Activated naive CD4-positive, alpha-beta T cell treated with anti-CD3 and anti-CD28 coated beads for 36 hours (primary cell): ENCODE results near the gene TIAM2. TPM values are rescaled to one million over a fixed set of nuclear protein-coding genes. Genes with fewer than 3 reads are reported as not detected.
"Not testable (repeated sequence)": the region's sequence is repeated elsewhere in the genome, so short reads cannot be mapped to it uniquely, and the experiment has no call there.

Experiments used
- CTCF ChIA-PET: fragments of 350-600 bp; sonication (Branson Sonifier 250); formaldehyde crosslinking; loops from one replicate; lab custom pipeline; 2021; ENCODE audit warnings: antibody characterized with exemption; lab: Charles Lee
- DNase-seq: peaks from one replicate; pipeline ENCODE4 v3.0.0-alpha.2; 2020
- H3K27ac Mint-ChIP-seq: one replicate; pipeline ENCODE4 v1.8.0; 2021; ENCODE audit warnings: mild to moderate bottlenecking, mixed read lengths
- H3K27me3 Mint-ChIP-seq: one replicate; pipeline ENCODE4 v1.8.0; 2021; ENCODE audit warnings: low read depth, mixed read lengths
- H3K36me3 Mint-ChIP-seq: one replicate; pipeline ENCODE4 v1.8.0; 2021; ENCODE audit warnings: low read depth, mixed read lengths
- H3K4me1 Mint-ChIP-seq: one replicate; pipeline ENCODE4 v1.8.0; 2021; ENCODE audit warnings: low read depth, mixed read lengths
- H3K4me3 Mint-ChIP-seq: one replicate; pipeline ENCODE4 v1.8.0; 2021; ENCODE audit warnings: mild to moderate bottlenecking, moderate library complexity, mixed read lengths
- H3K9me3 Mint-ChIP-seq: one replicate; pipeline ENCODE4 v1.8.0; 2021; ENCODE audit warnings: mixed read lengths
- intact Hi-C: fragments of 100-400 bp; cut with micrococcal nuclease; formaldehyde crosslinking; loops from one replicate; pipeline ENCODE4 v1.15.1; 2023
- total RNA-seq, 2 experiments: library from RNA; stranded (reverse); gene quantifications; one replicate each; pipeline ENCODE4 v1.2.3, GENCODE V29; 2021

Gene TIAM2
- total RNA-seq, 2 experiments from 2014 or later = 1.6 to 3.0 TPM

- intact Hi-C loops = no loop called here
- Mint-ChIP-seq H3K36me3 (peaks cover 25% of the 10 kb centered on the region), H3K9me3 (no peaks in the 10 kb centered on the region), H3K4me1 (peaks cover 5% of the 10 kb centered on the region), H3K27me3 (no peaks in the 10 kb centered on the region), H3K4me3 (no peak overlapping the region), H3K27ac (no peak overlapping the region)
- DNase-seq = no peak
- CTCF ChIA-PET = interaction anchor here (0.8 to 2.2 kb wide), 5 partner anchors 8 to 84 kb away, joined by 3 to 6 read pairs (median 3); no protein-coding TSS in a partner anchor
Measured at GRCh38 chr6:155259204-155259603, 264.1 kb downstream of the TIAM2 start.

- peaks cover 22% of the 10 kb centered on the region for H3K36me3 Mint-ChIP-seq
- no peak for DNase-seq
- H3K4me3 Mint-ChIP-seq = no peak overlapping the region
- intact Hi-C loops = no loop called here
- H3K27ac Mint-ChIP-seq = no peak overlapping the region
- H3K9me3 Mint-ChIP-seq = no peaks in the 10 kb centered on the region
- no peaks in the 10 kb centered on the region for H3K27me3 Mint-ChIP-seq
- H3K4me1 Mint-ChIP-seq = peaks cover 5% of the 10 kb centered on the region
- CTCF ChIA-PET = interaction anchor here (1.7 to 2.2 kb wide), 2 partner anchors 83 to 84 kb away, joined by 3 to 6 read pairs; no protein-coding TSS in a partner anchor
Measured at GRCh38 chr6:155259897-155260296, 264.8 kb downstream of the TIAM2 start.

GRCh38 chr6:155260686-155261085 is 265.6 kb downstream of the TIAM2 start:
- Mint-ChIP-seq H3K36me3 (peaks cover 17% of the 10 kb centered on the region), H3K4me1 (peaks cover 5% of the 10 kb centered on the region), H3K4me3 (no peak overlapping the region), H3K27me3 (no peaks in the 10 kb centered on the region), H3K27ac (no peak overlapping the region), H3K9me3 (no peaks in the 10 kb centered on the region)
- intact Hi-C loops = no loop called here
- no peak for DNase-seq
- CTCF ChIA-PET = no interaction called here

GRCh38 chr6:155261111-155261900 is 266.2 kb downstream of the TIAM2 start:
- H3K4me3 Mint-ChIP-seq = no peak overlapping the region
- peaks cover 5% of the 10 kb centered on the region for H3K4me1 Mint-ChIP-seq
- CTCF ChIA-PET = no interaction called here
- H3K27ac Mint-ChIP-seq = no peak overlapping the region
- no peaks in the 10 kb centered on the region for H3K9me3 Mint-ChIP-seq
- intact Hi-C loops = no loop called here
- DNase-seq = no peak
- H3K27me3 Mint-ChIP-seq = no peaks in the 10 kb centered on the region
- H3K36me3 Mint-ChIP-seq = peaks cover 20% of the 10 kb centered on the region

- peaks cover 5% of the 10 kb centered on the region for H3K4me1 Mint-ChIP-seq
- no peak overlapping the region for H3K27ac Mint-ChIP-seq
- intact Hi-C loops = no loop called here
- no peaks in the 10 kb centered on the region for H3K9me3 Mint-ChIP-seq
- peaks cover 25% of the 10 kb centered on the region for H3K36me3 Mint-ChIP-seq
- no peaks in the 10 kb centered on the region for H3K27me3 Mint-ChIP-seq
- DNase-seq = no peak
- CTCF ChIA-PET = no interaction called here
- H3K4me3 Mint-ChIP-seq = no peak overlapping the region
Measured at GRCh38 chr6:155262655-155263054, 267.5 kb downstream of the TIAM2 start.

- peaks cover 27% of the 10 kb centered on the region for H3K36me3 Mint-ChIP-seq
- no peaks in the 10 kb centered on the region for H3K27me3 Mint-ChIP-seq
- CTCF ChIA-PET = no interaction called here
- intact Hi-C loops = no loop called here
- H3K9me3 Mint-ChIP-seq = no peaks in the 10 kb centered on the region
- no peak for DNase-seq
- peaks cover 10% of the 10 kb centered on the region for H3K4me1 Mint-ChIP-seq
- no peak within 1 kb of the TSS for H3K4me3 Mint-ChIP-seq
- H3K27ac Mint-ChIP-seq = no peak within 1 kb of the TSS
Measured at GRCh38 chr6:155263373-155264063, 268.4 kb downstream of the TIAM2 start, which contains the start of gene CLDN20. Gene CLDN20, plus strand, starts transcription at chr6:155264013. Its CDS starts 11,707 bp downstream, at chr6:155275720.

- H3K4me3 Mint-ChIP-seq = no peak overlapping the region
- no peak for DNase-seq
- H3K27ac Mint-ChIP-seq = no peak overlapping the region
- CTCF ChIA-PET = interaction anchor here (0.8 kb wide), 1 partner anchor 24 kb away, joined by 4 read pairs; no protein-coding TSS in a partner anchor
- peaks cover 10% of the 10 kb centered on the region for H3K4me1 Mint-ChIP-seq
- no peaks in the 10 kb centered on the region for H3K27me3 Mint-ChIP-seq
- H3K9me3 Mint-ChIP-seq = no peaks in the 10 kb centered on the region
- H3K36me3 Mint-ChIP-seq = peaks cover 25% of the 10 kb centered on the region
- intact Hi-C loops = loop anchor here (5.0 kb wide), 1 partner anchor 88 kb away; no protein-coding TSS in a partner anchor
Measured at GRCh38 chr6:155264693-155265320, 269.7 kb downstream of the TIAM2 start.

- no peaks in the 10 kb centered on the region for H3K27me3 Mint-ChIP-seq
- no peak overlapping the region for H3K27ac Mint-ChIP-seq
- no peak for DNase-seq
- H3K4me3 Mint-ChIP-seq = no peak overlapping the region
- peaks cover 9% of the 10 kb centered on the region for H3K4me1 Mint-ChIP-seq
- intact Hi-C loops = loop anchor here (5.0 kb wide), 1 partner anchor 89 kb away; no protein-coding TSS in a partner anchor
- CTCF ChIA-PET = interaction anchor here (0.5 to 0.6 kb wide), 2 partner anchors 10 to 33 kb away, joined by 3 to 4 read pairs; no protein-coding TSS in a partner anchor
- H3K9me3 Mint-ChIP-seq = no peaks in the 10 kb centered on the region
- H3K36me3 Mint-ChIP-seq = peaks cover 26% of the 10 kb centered on the region
Measured at GRCh38 chr6:155265843-155266535, 270.9 kb downstream of the TIAM2 start.

- CTCF ChIA-PET = interaction anchor here (0.7 to 1.1 kb wide), 4 partner anchors 10 to 90 kb away, joined by 3 to 4 read pairs (median 3); no protein-coding TSS in a partner anchor
- no peak for DNase-seq
- Mint-ChIP-seq H3K9me3 (no peaks in the 10 kb centered on the region), H3K4me1 (peaks cover 5% of the 10 kb centered on the region), H3K36me3 (peaks cover 19% of the 10 kb centered on the region), H3K27me3 (no peaks in the 10 kb centered on the region), H3K4me3 (no peak overlapping the region), H3K27ac (no peak overlapping the region)
- intact Hi-C loops = loop anchor here (5.0 kb wide), 1 partner anchor 90 kb away; no protein-coding TSS in a partner anchor
Measured at GRCh38 chr6:155267411-155267810, 272.3 kb downstream of the TIAM2 start.

DNA sequence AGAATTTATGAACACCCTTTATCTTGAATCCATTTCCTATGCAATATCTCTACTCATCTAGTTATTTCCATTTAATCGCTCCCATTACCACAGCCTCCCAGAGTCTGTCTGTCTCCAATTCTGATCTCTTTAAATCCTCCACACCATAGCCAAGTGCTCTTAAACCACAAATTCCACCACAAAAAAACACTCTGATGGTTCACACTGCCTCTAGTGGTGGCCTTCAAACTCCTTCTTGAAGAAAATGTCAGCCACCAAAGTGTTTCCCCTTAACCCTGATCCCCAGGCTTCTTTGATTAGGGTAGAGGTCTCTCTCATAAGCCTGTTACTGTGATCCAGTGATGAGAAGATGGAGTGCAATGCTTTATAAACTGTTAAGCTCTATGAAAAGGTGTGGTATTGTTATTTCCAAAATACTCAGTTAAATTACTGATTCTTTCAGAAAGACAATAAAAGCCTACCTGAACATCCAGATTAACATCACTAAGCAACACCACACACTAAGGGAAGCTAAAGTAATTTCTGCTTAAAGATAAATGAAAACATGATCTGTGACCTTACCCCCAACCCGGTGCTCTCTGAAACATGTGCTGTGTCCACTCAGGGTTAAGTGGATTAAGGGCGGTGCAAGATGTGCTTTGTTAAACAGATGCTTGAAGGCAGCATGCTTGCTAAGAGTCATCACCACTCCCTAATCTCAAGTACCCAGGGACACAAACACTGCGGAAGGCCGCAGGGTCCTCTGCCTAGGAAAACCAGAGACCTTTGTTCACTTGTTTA is 273.2 kb downstream of the TIAM2 start:
- not testable (repeated sequence) for H3K9me3 Mint-ChIP-seq

GRCh38 chr6:155269765-155270164 is 274.6 kb downstream of the TIAM2 start:
- H3K27me3 Mint-ChIP-seq = no peaks in the 10 kb centered on the region
- H3K27ac Mint-ChIP-seq = no peak overlapping the region
- no peak for DNase-seq
- CTCF ChIA-PET = interaction anchor here (0.6 to 2.8 kb wide), 4 partner anchors 11 to 594 kb away, joined by 3 to 11 read pairs (median 3); no protein-coding TSS in a partner anchor
- no peak overlapping the region for H3K4me3 Mint-ChIP-seq
- peaks cover 9% of the 10 kb centered on the region for H3K4me1 Mint-ChIP-seq
- no peaks in the 10 kb centered on the region for H3K9me3 Mint-ChIP-seq
- intact Hi-C loops = loop anchor here (5.0 kb wide), 1 partner anchor 92 kb away; no protein-coding TSS in a partner anchor
- H3K36me3 Mint-ChIP-seq = peaks cover 22% of the 10 kb centered on the region

More for the DNA sequence above, 273.2 kb downstream of the TIAM2 start:
- DNase-seq = peak; percentile 26
- peaks cover 18% of the 10 kb centered on the region for H3K36me3 Mint-ChIP-seq
- CTCF ChIA-PET = interaction anchor here (0.6 to 2.8 kb wide), 9 partner anchors 10 to 498 kb away, joined by 3 to 11 read pairs (median 4); no protein-coding TSS in a partner anchor
- not testable (repeated sequence) for H3K27me3 Mint-ChIP-seq, H3K4me1 Mint-ChIP-seq, H3K4me3 Mint-ChIP-seq, H3K27ac Mint-ChIP-seq
- intact Hi-C loops = loop anchor here (5.0 kb wide), 1 partner anchor 91 kb away; no protein-coding TSS in a partner anchor
